HG03175 (cell line): ENCODE results near the gene GAB2.
"Not testable (repeated sequence)": the region's sequence is repeated elsewhere in the genome, so short reads cannot be mapped to it uniquely, and the experiment has no call there.

Experiments used
- ATAC-seq: cut with Tn5 transposase; IDR thresholded peaks from one replicate; pipeline ENCODE4 v1.9.1; 2021; ENCODE audit warnings: mild to moderate bottlenecking, moderate library complexity; ENCODE audit not compliant: unreplicated experiment

Gene GAB2

DNA sequence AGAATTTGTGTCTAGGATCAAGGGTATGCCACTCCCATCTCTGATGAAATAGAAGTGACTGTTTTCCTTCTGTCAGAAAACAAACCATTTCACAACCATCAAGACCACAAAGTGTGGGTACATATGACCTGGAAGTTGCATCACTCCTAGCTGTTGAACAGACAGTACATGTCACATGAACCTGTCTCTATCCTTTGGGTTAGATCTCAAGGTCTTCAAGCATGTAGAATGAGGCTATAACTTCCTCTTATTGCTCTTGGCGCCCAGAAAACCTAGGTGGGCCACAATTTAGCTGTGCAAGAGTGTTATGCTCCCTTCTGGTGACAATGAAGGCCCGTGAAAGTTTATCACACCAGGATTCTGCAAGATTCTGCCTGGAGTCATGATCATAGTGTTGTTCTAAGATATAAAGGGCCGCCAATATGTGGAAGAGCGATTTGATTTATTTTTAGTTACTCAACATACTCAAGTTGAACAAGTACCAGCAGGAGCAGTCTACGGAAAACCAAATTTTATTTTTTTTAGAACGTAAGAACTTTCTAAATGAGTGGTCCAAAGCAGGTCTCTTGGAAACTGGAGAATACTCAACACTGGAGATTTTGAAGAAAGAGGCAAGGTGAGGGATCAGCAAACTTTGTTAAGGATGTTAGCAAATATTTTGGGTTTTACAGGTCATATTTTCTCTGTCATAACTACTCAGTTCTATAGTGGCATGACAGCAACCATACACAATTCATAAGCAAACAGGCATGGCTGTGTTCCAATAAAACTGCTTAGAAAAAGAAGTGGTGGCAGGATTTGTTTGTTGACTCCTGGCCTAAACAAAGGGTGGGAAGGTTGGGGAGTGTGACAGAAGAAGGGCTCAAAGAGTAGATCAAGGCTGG, 127.1 kb downstream of the GAB2 start:
- ATAC-seq = no peak

DNA sequence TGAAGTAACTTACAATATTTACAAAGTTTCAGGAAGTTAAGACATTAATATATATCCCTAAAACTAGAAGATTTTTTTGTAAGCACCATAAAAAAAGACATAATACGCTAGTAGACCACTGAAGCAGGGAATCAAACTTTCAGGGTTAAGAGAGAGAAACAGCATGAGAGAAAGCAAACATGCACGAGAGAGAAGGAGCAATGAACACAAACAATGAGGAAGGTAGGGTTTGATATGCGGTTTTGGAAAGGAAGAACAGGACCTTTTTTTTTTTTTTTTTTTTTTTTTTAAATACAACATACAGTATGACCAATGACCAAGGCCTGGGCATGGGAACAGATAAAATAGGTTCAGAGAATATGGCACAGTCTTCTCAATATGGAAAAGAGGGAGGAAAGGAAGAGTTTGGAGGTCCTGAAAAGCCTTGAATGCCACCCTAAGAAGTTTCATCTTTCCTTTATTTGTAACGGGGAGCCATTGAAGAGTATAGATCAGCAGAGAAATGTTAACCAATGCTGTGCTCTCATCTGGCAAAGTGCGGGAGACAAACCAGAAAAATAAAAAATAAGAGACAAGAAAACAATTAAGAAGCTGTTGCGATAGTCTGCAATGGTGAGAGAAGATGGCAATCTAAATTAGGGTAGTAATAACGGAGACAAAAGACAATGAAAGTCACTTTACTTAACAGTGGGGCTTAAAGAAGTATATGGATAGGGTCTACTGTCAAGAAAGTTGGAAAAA, 127.9 kb downstream of the GAB2 start:
- no peak for ATAC-seq

DNA sequence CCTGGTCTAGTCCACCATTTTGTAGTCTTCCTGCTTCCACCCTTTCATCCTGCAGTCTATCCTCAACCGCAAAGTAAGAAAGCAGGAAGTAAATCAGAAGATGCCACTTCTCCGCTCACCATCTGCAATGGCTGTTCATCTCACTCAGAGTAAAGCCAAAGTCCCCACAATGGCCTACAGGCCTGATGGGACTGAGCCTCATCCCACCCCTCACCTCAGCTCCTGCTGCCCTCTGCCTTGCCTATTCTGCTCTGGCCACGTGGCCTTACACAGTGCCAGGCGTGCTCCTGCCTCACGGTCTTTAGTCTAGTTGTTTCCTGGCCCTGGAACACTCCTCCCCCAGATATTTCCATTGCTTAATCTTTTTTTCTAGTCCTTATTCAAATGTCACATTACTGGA, 133.4 kb downstream of the GAB2 start:
- no peak for ATAC-seq

GRCh38 chr11:78282821-78283220, 134.8 kb downstream of the GAB2 start:
- no peak for ATAC-seq

DNA sequence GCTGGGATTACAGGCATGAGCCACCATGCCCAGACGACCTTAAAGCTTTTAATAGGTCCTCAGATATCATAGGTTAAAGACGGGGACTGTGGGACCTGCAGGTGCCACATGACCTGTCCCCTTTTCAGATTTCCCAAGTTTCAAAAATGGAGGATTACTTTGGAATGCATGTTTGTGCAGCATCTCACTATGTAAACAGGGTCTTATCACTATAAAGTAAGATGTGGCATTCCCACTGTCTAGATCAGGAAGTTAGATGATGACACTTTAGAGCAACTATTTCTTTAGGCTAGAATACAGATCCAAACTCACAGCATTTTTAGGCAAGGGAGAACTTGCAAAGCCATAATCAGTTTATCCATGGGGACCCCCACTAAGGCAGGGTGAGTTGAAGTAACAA, 136.1 kb downstream of the GAB2 start:
- no peak for ATAC-seq

- ATAC-seq = no peak
Measured at GRCh38 chr11:78277314-78277994, 140.2 kb downstream of the GAB2 start.

GRCh38 chr11:78276311-78276710, 141.3 kb downstream of the GAB2 start:
- ATAC-seq = no peak

DNA sequence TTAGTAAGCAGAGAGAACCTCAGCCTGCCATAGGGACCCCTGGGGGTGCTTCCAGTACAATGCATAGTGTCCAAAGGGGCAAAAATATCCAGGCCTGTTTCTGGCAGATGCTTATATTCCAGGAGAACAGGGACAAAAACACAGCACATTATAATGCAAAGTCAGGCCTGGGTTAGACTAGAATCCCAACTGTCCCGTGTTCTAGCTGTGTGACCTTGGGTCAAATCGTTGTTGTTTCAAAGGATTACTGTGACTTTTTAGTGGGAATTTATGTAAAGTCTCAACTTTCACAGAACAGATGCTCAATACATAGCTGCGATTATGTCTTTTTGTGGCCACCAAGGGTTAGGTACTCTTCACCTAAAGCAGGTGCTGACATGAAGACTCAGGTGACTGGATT, 142.9 kb downstream of the GAB2 start:
- no peak for ATAC-seq

DNA sequence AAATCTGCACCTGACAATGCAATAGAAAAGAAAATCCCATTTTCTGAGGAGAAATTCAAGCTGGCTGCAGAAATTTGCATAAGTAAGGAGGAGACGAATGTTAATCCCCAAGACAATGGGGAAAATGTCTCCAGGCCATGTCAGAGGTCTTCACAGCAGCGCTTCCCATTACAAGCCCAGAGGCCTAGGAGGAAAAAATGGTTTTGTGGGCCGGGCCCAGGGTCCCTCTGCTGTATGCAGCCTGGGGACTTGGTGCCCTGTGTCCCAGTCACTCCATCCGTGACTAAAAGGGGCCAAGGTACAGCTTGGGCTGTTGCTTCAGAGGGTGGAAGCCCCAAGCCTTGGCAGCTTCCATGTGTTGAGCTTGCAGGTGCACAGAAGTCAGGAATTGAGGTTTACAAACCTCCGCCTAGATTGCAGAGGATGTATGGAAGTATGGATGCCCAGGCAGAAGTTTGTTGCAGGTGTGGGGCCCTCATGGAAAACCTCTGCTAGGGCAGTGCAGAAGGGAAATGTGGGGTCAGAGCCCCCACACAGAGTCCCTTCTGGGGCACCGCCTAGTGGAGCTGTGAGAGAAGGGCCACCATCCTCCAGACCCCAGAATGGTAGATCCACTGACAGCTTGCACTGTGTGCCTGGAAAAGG, 144.9 kb downstream of the GAB2 start:
- not testable (repeated sequence) for ATAC-seq

- ATAC-seq = not testable (repeated sequence)
Measured at GRCh38 chr11:78271801-78272200, 145.8 kb downstream of the GAB2 start.

DNA sequence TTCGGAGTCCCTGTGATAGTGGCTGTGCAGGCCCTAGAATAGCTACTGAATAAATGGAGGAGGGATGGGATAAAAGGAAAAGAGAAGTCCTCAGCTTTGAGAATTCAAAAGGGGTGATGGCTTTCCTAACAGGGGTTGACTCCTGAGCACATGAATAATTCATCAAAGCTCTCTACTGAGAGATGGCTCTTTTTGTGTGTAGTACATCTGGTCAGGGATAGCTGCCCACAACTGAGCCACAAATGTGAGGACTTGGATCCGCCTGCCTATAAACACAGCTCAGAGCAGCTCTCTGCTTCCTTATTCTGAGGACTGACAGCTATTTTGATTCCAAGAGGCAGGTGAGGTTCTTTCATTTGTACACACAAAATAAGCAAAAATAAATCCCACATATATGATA, 146.6 kb downstream of the GAB2 start:
- ATAC-seq = no peak

DNA sequence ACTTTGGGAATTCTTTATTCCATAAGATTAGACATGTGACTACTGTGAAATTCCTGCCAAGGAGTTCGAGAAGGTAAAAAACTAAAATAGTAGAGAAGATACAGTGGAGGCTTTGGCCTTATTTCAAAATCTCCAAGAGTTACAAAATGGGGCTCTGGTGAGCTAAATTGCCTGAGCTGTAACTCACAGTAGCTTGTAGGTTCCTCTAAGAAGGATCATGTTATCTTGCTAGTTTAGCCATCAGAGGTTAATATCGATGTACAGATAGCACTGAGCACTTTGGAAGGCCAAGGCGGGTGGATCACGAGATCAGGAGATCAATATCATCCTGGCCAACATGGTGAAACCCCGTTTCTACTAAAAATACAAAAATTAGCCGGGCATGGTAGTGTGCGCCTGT, 147.8 kb downstream of the GAB2 start:
- no peak for ATAC-seq

DNA sequence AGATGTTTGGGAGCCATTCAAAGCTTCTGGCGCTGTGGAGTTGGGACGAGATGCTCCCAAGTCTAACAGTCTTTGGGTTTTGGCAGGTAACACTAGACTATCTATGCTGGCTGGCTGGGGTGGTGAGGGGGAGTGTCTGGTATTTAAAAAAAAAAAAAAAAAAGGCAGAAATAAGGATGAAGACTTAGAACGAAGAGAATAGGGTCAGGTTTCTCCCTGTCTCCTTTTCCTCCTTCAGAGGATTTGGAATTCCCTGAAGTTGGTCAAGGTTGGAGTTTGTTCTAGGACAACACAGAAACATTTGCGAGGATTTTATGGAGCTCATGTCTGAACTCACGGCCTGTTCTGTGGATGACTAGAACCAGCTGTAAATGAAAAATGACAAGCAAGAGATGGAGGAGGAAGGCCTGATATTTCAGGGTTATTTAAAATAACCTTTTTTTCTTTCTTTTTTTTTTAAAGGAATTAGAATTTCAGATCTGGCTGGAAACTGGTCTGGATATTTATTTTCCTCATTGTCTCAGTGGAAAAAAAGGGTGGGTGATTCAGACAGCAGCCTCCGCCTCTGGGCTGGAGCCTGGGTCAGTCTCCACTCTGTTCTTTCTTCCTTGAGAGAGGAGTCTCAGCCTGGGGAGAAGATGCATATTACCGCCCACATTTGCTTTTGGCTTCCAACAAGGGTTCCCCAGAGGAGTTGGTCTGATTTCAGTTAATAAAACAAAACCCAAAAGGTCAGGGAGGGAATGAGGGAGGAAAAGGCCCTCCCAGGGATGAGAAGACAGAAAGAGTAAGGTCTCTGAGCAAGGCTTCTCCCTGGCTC, 148.8 kb downstream of the GAB2 start:
- no peak for ATAC-seq

- ATAC-seq = no peak
Measured at GRCh38 chr11:78266451-78266850, 151.2 kb downstream of the GAB2 start.

DNA sequence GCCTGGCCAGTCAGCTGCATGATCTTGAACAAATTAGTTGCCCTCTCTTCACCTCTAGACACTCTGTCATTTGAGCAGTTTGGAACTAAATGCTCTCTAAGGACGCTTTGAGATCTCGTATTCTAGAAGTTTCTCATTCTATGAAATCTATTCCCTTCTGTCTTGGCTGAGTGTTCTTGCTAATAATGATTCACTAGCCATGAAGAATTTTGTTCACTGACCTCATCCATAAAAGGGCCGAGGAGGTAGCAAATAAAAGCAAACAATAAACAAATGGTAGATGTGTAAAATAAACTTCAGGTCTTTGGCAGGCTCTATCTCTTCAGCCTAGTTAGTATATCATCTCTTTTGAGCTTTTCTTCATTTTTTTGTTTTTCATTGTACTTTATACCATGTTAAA, 152.3 kb downstream of the GAB2 start:
- no peak for ATAC-seq

DNA sequence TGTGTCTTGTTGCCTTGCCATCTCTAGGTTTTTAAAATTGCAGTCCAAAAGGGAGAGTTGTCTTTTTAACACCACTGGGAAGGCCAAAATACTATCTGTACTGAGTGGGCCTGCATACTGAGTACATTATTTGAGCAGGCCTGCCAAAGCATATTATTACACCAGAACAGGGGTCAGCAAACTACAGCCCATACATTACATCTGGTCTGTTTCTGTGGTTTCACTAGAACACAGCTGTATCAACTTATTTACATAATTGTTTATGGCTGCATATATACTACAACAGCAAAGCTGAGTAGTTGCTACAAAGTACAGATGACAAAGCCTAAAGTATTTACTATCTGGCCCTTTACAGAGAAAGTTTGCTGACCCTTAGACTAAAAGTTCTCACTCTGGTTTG, 154.9 kb downstream of the GAB2 start:
- no peak for ATAC-seq

DNA sequence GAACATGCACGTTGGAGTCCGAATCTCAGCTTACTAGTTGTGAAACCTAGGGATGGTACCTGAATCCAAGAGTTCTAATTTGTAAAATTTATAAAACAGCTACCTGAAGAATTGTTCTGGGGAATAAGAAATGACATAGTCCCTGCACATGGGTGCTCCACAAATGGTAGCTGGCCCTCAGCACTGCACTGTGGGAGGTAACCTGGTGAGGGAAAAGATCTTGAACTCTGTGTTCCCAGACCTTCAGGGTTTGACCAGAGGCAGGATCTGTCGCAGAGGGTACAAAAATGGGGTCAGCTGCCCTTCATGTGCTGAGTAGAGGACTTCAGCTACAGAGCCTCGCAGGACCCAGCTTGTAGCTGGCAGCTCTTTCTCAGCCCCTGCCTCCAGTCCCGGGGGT, 155.4 kb downstream of the GAB2 start:
- ATAC-seq = no peak

- ATAC-seq = no peak
Measured at GRCh38 chr11:78261828-78262227, 155.8 kb downstream of the GAB2 start.

DNA sequence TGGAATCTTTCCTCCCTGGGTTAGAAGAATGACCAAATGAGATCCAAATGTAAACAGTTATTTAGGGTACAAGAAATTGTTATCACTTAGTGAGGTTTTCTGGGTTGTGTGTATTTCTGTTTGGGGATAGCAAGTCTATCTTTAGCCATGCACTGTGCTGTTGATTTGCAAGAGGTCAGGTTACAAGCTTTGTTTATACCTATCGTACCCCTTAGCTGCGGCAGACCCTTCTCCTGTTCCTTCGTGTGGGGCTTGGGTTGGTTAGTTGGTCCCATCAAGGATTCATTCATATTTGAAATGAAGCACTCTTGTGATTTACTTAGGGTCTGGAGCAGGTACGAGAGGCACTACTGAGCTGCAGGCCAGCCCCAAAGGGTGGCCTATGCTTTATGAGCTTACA, 156.3 kb downstream of the GAB2 start:
- ATAC-seq = no peak

DNA sequence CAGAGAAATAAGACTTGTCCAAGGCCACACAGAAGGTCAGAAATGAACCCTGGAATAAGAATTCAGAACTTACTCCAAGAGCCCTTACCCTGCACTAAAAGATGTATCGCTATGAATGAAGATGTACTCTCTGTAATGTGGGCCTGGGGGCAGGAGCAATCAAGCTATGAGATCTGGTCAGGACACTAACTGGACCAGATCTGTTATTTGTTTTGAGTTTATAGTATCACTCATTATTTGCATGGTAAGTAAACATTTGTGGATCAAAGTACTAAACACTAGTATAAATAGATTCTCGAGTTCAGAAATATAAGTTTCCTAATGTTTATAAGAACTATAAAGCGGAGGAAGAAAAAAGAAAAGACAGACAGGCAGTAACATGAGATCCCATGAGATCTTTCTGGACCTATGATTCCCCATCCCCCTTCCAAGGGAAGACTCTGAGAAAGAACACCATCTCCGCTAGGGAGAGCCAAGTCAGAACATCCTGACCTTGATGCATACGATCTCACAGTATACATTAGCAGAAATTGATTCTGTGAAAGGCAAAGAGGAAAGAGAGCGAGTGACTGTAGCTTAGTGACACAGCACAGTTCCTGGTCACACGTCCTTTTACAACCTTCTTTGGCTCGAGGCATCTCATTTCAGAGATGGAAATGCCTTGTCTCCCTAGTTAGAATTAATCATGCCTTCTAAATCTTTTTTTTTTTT, 157.7 kb downstream of the GAB2 start:
- ATAC-seq = no peak
